Endothelial cell (in vitro differentiated cells): ENCODE results near the gene AGER. TPM values are rescaled to one million over a fixed set of nuclear protein-coding genes. Genes with fewer than 3 reads are reported as not detected.
"Not testable (repeated sequence)": the region's sequence is repeated elsewhere in the genome, so short reads cannot be mapped to it uniquely, and the experiment has no call there.

Experiments used
- DNase-seq: peaks from one replicate; pipeline ENCODE4 v3.0.0; 2021; ENCODE audit warnings: low spot score
- H3K27ac Mint-ChIP-seq: one replicate; pipeline ENCODE4 v1.8.0; 2021; ENCODE audit warnings: mixed read lengths, inconsistent platforms; ENCODE audit not compliant: unreplicated experiment
- H3K27me3 Mint-ChIP-seq: one replicate; pipeline ENCODE4 v1.8.0; 2021; ENCODE audit warnings: mild to moderate bottlenecking, moderate library complexity, mixed read lengths, inconsistent platforms; ENCODE audit not compliant: unreplicated experiment
- H3K36me3 Mint-ChIP-seq: one replicate; pipeline ENCODE4 v1.8.0; 2021; ENCODE audit warnings: mild to moderate bottlenecking, low read depth, mixed read lengths, inconsistent platforms; ENCODE audit not compliant: unreplicated experiment
- H3K4me1 Mint-ChIP-seq: one replicate; pipeline ENCODE4 v1.8.0; 2021; ENCODE audit warnings: mild to moderate bottlenecking, mixed read lengths, inconsistent platforms; ENCODE audit not compliant: unreplicated experiment
- H3K4me3 Mint-ChIP-seq: one replicate; pipeline ENCODE4 v1.8.0; 2021; ENCODE audit warnings: mild to moderate bottlenecking, mixed read lengths, inconsistent platforms; ENCODE audit not compliant: unreplicated experiment
- H3K9me3 Mint-ChIP-seq: one replicate; pipeline ENCODE4 v1.8.0; 2021; ENCODE audit warnings: mixed read lengths, inconsistent platforms; ENCODE audit not compliant: unreplicated experiment
- total RNA-seq: library from RNA; stranded (reverse); fragmentation: NEBNext Ultra II Directional; extraction: Animal tissue kit (Norgen Biotek cat#: 25700); gene quantifications from one replicate; pipeline ENCODE4 v1.2.1, GENCODE V29; 2021; ENCODE audit not compliant: unreplicated experiment
- TF ChIP-seq, protein P1 (sequence below): fragments of 200-600 bp; sonication (generic); IDR thresholded peaks from one replicate; pipeline ENCODE4 v1.5.0; 2021; ENCODE audit warnings: antibody characterized with exemption; ENCODE audit not compliant: unreplicated experiment

Gene AGER
- total RNA-seq, 1 donor from 2014 or later, result 42.2 TPM

DNA sequence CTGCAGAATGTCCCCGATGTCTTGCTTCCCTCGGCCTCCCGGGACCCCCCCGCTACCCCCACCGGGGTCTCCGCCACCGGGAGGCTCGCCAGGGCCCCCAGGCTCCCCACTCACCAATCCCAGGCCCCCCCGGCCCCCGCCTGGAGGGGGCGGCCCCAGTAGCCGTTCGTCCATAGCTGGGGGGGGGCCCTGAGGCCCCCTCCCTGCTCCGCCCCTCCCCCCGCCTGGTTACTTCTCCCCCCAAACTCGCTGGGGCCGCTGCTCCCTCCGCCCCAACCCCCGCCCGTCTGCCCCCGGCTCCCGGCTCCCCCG lies 5.6 kb upstream of the AGER start:
- Mint-ChIP-seq H3K27ac (no peak overlapping the region), H3K4me1 (peaks cover 70% of the 10 kb centered on the region), H3K9me3 (no peaks in the 10 kb centered on the region), H3K36me3 (peaks cover 27% of the 10 kb centered on the region), H3K4me3 (peak overlapping the region; percentile 100), H3K27me3 (peaks cover 16% of the 10 kb centered on the region)
- DNase-seq, result no peak
- TF ChIP-seq, protein P1, sequence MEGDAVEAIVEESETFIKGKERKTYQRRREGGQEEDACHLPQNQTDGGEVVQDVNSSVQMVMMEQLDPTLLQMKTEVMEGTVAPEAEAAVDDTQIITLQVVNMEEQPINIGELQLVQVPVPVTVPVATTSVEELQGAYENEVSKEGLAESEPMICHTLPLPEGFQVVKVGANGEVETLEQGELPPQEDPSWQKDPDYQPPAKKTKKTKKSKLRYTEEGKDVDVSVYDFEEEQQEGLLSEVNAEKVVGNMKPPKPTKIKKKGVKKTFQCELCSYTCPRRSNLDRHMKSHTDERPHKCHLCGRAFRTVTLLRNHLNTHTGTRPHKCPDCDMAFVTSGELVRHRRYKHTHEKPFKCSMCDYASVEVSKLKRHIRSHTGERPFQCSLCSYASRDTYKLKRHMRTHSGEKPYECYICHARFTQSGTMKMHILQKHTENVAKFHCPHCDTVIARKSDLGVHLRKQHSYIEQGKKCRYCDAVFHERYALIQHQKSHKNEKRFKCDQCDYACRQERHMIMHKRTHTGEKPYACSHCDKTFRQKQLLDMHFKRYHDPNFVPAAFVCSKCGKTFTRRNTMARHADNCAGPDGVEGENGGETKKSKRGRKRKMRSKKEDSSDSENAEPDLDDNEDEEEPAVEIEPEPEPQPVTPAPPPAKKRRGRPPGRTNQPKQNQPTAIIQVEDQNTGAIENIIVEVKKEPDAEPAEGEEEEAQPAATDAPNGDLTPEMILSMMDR, result no peak

DNA sequence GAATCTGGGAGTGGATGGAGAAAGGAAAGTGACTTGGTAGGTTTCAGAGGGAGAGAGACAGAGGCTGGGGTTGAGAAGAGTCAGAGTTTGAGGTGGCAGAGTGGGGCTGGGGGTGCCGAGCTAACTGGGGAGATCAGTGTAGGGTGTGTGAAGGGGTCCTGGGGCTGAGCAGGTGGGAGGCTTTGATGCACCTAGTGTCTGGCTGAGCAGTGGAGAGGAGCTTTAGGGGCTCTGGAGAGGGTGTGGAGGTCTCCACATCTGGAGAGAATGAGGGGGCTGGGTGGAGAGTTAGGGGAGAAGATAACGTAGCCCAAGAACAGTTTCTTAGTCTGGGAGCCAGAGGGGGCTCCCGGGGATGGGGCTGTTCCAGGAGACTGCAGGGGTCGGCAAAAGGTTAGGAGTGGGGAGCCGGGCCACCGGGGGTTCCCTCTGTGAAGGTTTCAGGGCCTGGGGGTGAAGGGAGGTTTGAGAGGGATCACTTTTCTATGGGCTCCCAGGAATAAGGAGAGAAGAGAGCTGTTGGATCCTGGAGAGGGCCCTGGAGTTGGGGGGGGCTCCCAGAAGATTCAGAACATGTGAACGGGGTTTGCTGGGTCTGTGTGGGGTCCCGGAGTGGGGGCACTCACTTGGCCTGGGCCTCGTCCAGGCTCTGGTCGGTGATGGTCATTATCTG lies 5.2 kb upstream of the AGER start:
- Mint-ChIP-seq H3K27me3 (peaks cover 16% of the 10 kb centered on the region), H3K9me3 (no peaks in the 10 kb centered on the region), H3K36me3 (peaks cover 27% of the 10 kb centered on the region), H3K4me3 (peak overlapping the region; percentile 100), H3K27ac (peak overlapping the region; percentile 96), H3K4me1 (peaks cover 68% of the 10 kb centered on the region)
- no peak for DNase-seq
- TF ChIP-seq, protein P1, result no peak

DNA sequence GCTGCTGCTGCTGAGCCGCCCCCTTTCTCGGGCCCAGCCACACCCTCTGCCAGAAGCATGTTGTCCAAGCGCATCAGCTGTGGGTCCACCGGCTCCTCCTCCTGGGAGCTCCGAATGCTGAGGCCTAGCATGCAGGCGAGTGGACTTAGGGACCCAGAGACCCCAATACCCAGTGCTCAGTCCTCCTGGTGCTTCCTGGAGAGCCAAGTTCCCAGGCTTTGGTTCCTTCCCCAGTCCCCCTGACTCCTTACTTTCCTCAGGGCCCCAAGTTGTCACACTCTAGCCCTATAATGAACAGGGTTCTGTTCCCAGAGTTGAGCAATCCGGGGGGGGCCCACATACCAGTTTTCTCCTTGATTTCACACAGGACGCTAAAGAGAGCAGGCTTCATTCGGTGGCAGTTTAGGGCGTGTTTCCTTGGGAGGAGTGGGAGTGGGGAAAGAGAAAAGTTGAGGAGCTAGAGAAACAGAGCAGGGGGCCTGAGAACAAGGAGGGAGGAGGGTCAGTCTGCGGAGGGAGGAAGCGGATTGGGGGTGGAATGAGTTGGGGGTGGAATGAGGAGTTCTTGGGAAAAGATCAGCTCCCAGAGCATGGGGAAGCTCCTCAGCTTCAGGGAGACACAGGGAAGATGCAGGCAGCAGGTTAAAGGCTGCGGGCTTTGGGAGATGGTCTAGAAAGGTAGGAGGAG lies 4.5 kb upstream of the AGER start:
- peak overlapping the region; percentile 100 for H3K4me3 Mint-ChIP-seq
- H3K27me3 Mint-ChIP-seq, result peaks cover 16% of the 10 kb centered on the region
- TF ChIP-seq, protein P1, result no peak
- peaks cover 67% of the 10 kb centered on the region for H3K4me1 Mint-ChIP-seq
- peak overlapping the region; percentile 96 for H3K27ac Mint-ChIP-seq
- H3K36me3 Mint-ChIP-seq, result peaks cover 27% of the 10 kb centered on the region
- H3K9me3 Mint-ChIP-seq, result no peaks in the 10 kb centered on the region
- no peak for DNase-seq

DNA sequence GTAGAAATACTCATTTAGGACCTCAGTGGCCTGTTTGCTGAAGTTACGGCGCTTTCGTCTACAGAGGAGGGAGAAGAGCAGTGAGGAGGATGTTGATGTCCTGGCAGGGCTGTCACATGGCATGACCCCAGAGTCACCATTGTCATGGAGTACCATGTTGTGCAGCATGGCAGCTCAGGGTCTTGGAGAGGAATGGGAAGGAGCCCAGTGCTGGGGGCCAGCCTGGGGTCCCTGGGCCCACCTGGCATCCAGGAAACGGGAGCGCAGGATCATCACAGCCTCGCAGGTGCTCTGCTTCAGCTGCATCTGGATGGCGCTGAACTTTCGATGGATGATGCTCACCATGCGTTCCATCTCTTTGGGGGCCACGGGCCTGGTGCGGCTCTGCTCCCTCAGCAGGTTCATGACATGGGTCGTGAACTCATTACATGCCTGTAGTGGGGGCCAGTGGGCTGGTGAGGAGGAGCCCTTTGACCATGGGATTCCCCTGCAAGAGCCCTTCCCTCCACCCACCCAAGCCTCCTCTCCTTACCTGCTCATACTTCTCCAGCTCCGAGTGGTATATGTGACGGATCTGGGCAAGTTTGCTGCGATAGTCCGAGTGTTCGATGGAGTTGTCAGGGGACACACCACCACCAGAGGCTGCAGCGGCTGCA lies 3.8 kb upstream of the AGER start:
- peaks cover 27% of the 10 kb centered on the region for H3K36me3 Mint-ChIP-seq
- H3K4me3 Mint-ChIP-seq, result peak overlapping the region; percentile 100
- H3K4me1 Mint-ChIP-seq, result peaks cover 62% of the 10 kb centered on the region
- H3K27ac Mint-ChIP-seq, result peak overlapping the region; percentile 91
- not testable (repeated sequence) for H3K9me3 Mint-ChIP-seq, DNase-seq
- peaks cover 16% of the 10 kb centered on the region for H3K27me3 Mint-ChIP-seq

DNA sequence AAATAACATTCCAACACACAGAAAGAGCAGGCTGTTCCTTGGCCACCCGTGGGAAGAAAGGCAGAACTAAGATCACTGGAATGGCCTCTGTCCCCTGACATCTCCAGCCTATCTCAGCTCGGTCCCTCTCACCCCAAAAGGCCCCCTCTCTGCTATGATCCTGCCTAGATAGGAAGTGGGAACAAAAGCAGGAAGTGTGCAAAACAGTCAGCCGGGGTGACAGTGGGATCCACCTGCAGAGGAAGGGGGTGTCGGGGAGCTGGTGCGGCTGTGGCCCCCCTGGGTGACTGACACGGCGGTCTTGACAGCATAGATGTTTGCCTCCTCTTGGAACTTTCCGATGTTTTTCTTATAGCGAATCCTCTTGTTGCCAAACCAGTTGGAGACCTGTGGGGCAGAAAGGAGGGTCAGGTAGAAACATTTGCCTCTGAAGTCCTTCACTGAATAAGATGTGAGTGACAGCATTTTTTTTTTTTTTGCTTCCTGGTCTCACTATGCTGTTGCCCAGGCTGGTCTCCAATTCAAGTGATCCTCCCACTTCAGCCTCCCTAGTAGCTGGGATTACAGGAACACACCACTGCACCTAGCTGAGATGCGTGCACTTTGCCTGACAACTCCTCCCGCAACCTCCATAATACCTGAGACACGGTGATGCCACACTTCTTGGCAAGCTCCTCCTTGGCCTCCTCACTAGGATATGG lies 3.1 kb upstream of the AGER start:
- H3K27me3 Mint-ChIP-seq, result peaks cover 14% of the 10 kb centered on the region
- peak overlapping the region; percentile 91 for H3K27ac Mint-ChIP-seq
- TF ChIP-seq, protein P1, result no peak
- peaks cover 27% of the 10 kb centered on the region for H3K36me3 Mint-ChIP-seq
- peak overlapping the region; percentile 87 for H3K4me3 Mint-ChIP-seq
- H3K4me1 Mint-ChIP-seq, result peaks cover 59% of the 10 kb centered on the region
- DNase-seq, result no peak
- H3K9me3 Mint-ChIP-seq, result no peaks in the 10 kb centered on the region

DNA sequence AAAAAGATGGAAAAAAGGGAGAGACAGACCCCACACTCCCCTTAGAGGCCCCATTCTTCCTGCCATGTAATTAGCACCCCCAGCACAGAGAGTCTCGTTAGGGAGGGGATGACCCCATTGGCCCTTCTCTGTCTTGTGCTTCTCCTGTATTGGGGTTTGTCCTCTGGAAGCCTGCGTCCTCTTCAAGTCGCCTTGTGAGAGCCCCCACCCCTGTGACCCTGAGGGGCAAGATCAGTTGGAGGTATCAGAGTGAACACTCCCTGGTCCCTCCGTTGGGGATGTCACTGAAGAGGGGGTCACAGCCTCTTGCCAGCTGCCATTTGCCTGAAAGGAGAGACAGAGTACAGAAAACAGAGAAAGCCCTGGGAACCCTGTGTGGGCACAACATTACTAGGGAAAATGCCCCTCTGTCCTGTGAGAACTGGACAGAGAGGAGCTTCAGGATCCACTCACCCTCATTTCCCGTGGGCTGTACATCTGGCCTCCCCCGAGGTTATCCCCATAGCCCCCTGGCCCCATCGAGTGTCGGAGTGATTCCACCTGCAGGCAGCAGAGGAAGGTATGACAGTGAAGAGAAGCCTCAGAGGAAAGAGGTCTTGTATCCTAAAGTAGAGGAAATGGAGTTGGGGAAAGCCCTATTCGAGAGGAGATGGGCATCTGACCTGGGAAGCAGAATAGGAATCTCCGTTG lies 2.2 kb upstream of the AGER start:
- H3K27ac Mint-ChIP-seq, result peak overlapping the region; percentile 84
- H3K36me3 Mint-ChIP-seq, result peaks cover 27% of the 10 kb centered on the region
- peaks cover 11% of the 10 kb centered on the region for H3K27me3 Mint-ChIP-seq
- H3K4me1 Mint-ChIP-seq, result peaks cover 52% of the 10 kb centered on the region
- DNase-seq, H3K9me3 Mint-ChIP-seq: not testable (repeated sequence)
- peak overlapping the region; percentile 87 for H3K4me3 Mint-ChIP-seq

DNA sequence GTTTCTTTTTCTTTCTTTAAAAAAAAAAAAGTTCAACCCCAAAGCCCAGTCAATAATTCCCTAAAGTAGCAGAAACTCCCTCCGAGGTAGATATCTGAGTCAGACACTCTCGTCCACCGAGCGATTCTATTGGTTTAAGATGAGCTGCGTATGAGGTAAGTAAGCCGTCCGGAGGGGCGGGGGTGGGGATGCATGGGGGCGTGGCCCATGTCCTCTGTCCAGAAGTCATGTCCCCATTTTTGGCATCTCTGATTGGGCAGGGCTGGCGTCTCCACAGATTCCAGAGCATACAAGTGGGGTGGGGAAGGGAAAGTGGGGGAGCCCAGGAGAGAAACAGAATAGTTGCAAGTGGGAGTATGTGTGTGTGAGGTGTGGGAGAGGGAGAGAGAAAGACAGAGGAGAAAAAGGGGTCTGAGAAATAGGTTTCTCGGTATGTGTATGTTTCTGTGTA lies 1.7 kb upstream of the AGER start:
- peak overlapping the region; percentile 87 for H3K4me3 Mint-ChIP-seq
- H3K27me3 Mint-ChIP-seq, result peaks cover 14% of the 10 kb centered on the region
- H3K27ac Mint-ChIP-seq, result peak overlapping the region; percentile 84
- peaks cover 27% of the 10 kb centered on the region for H3K36me3 Mint-ChIP-seq
- peaks cover 53% of the 10 kb centered on the region for H3K4me1 Mint-ChIP-seq
- not testable (repeated sequence) for DNase-seq, H3K9me3 Mint-ChIP-seq
